Measurements from ENCODE around the gene ABCB7.
"Not testable (repeated sequence)": the region's sequence is repeated elsewhere in the genome, so short reads cannot be mapped to it uniquely, and the experiment has no call there.

Gene ABCB7
- long read RNA-seq, full-length matches to known transcripts = 325 of 386 reads
- long read RNA-seq, partial matches to known transcripts = 27 of 386 reads
- long read RNA-seq, other reads (novel, unspliced or antisense) = 34 of 386 reads

DNA sequence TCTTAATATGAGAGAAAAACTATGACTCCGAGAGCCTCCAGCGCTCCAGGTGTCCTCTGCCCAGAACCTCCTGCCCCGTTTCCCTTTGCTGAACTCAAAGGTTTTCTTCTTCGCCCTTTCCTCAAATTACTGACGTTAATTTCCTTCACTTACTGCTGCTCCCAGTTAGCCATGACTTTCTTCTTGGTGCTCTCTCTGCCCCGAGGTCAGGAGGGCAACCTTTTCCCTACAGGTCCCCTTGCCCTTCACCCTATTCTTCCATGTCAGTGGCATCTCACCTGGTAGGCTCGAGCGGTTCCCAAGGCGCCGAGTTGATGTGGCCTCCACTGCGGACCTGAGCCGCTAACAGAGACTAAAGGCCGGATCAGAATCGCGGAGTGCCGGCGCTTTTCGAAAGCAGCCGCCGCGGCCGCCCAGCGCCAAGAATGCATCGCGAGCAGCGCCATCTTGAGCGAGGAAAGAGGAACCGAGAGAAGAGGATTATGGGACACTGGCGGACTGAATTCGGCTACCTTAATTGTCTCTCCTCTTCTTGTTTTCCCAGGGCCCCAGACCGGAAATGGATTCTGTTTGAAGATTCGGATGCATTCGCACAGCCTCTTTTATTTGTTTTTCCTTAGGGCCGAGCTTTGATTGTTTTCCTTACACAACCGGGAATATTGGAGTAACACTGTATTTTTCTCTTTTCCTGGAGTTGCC is at the start of gene ABCB7:
ABCB7 (minus strand) TSS at position 457 of the 699 bp plus-strand sequence; CDS start at position 446, 11 bp downstream.
- Histone ChIP-seq H3K4me3 (replicated peaks; ENCODE audit: insufficient read depth, low read length) (peak within 1 kb of the TSS; percentile 60), H3K27me3 (ENCODE audit: insufficient read depth, poor library complexity, severe bottlenecking) (no peaks in the 10 kb centered on the region), H3K27ac (replicated peaks) (peak within 1 kb of the TSS; percentile 87)
- DNase-seq (ENCODE audit: low read depth in 1 of 2, low spot score in 1 of 2) = peak; percentile 32 to 65
- TF ChIP-seq, protein P1, sequence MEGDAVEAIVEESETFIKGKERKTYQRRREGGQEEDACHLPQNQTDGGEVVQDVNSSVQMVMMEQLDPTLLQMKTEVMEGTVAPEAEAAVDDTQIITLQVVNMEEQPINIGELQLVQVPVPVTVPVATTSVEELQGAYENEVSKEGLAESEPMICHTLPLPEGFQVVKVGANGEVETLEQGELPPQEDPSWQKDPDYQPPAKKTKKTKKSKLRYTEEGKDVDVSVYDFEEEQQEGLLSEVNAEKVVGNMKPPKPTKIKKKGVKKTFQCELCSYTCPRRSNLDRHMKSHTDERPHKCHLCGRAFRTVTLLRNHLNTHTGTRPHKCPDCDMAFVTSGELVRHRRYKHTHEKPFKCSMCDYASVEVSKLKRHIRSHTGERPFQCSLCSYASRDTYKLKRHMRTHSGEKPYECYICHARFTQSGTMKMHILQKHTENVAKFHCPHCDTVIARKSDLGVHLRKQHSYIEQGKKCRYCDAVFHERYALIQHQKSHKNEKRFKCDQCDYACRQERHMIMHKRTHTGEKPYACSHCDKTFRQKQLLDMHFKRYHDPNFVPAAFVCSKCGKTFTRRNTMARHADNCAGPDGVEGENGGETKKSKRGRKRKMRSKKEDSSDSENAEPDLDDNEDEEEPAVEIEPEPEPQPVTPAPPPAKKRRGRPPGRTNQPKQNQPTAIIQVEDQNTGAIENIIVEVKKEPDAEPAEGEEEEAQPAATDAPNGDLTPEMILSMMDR (IDR thresholded peaks at IDR 0.05; ENCODE audit: insufficient read depth, low read length) = no peak
- TF ChIP-seq POLR2AphosphoS5 (IDR thresholded peaks at IDR 0.05; ENCODE audit: low read depth) (peak; percentile 39; the same call in 1 of the 2 replicates), SPI1 (IDR thresholded peaks at IDR 0.05; ENCODE audit: borderline replicate concordance, low read depth) (peak; percentile 72; the same call in 1 of the 2 replicates), GABPA (IDR thresholded peaks at IDR 0.05; ENCODE audit: low read depth) (no peak), REST (IDR thresholded peaks at IDR 0.05; ENCODE audit: insufficient replicate concordance, low read depth) (peak; percentile 72)

- H3K27me3 ChIP-seq (ENCODE audit: insufficient read depth, poor library complexity, severe bottlenecking); DNase-seq (ENCODE audit: low read depth in 1 of 2, low spot score in 1 of 2); H3K27ac ChIP-seq (replicated peaks); H3K4me3 ChIP-seq (replicated peaks; ENCODE audit: insufficient read depth, low read length): not testable (repeated sequence)
Measured at GRCh38 chrX:75188415-75189206, 32.5 kb upstream of the ABCB7 start.

DNA sequence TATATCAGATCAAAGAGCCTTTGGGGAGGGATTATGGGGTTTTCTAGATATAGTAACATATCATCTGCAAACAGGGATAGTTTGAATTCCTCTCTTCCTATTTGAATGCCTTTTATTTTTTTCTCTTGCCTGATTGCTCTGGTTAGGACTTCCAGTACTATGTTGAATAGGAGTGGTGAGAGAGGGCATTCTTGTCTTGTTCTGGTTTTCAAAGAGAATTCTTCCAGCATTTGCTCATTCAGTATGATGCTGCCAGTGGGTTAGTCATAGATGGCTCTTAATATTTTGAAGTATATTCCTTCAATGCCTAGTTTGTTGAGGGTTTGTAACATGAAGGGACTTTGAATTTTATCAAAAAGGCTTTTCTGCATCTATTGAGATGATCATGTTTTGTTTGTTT is 25.6 kb upstream of the ABCB7 start:
- no peak overlapping the region for H3K4me3 ChIP-seq (replicated peaks; ENCODE audit: insufficient read depth, low read length)
- DNase-seq (ENCODE audit: low read depth in 1 of 2, low spot score in 1 of 2) = no peak
- TF ChIP-seq, protein P1 (IDR thresholded peaks at IDR 0.05; ENCODE audit: insufficient read depth, low read length) = no peak
- no peak for TF ChIP-seq REST (IDR thresholded peaks at IDR 0.05; ENCODE audit: insufficient replicate concordance, low read depth)
- no peak for TF ChIP-seq GABPA (IDR thresholded peaks at IDR 0.05; ENCODE audit: low read depth)
- no peak for TF ChIP-seq SPI1 (IDR thresholded peaks at IDR 0.05; ENCODE audit: borderline replicate concordance, low read depth)
- no peak for TF ChIP-seq POLR2AphosphoS5 (IDR thresholded peaks at IDR 0.05; ENCODE audit: low read depth)
- H3K27me3 ChIP-seq (ENCODE audit: insufficient read depth, poor library complexity, severe bottlenecking) = no peaks in the 10 kb centered on the region
- no peak overlapping the region for H3K27ac ChIP-seq (replicated peaks)

DNA sequence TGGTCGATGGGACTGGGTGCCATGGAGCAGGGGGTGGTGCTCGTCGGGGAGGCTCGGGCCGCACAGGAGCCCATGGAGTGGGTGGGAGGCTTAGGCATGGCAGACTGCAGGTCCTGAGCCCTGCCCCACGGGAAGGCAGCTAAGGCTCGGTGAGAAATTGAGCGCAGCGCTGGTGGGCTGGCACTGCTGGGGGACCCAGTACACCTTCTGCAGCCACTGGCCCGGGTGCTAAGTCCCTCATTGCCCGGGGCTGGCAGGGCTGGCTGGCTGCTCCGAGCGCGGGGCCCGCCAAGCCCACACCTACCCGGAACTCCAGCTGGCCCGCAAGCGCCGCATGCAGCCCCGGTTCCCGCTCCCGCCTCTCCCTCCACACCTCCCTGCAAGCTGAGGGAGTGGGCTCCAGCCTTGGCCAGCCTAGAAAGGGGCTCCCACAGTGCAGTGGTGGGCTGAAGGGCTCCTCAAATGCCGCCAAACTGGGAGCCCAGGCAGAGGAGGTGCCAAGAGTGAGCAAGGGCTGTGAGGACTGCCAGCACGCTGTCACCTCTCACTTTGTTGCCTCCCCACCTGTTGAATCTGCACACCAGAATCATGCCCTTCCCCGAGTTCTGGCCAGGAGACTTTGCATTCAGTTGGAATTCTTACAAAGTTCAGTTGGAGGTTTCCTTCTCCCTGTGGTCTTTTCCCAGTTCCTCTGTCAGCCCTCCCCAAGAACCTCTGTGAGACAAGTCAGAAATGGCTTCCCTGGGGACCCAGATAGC is 23.6 kb upstream of the ABCB7 start:
- H3K27ac ChIP-seq (replicated peaks); DNase-seq (ENCODE audit: low read depth in 1 of 2, low spot score in 1 of 2); H3K27me3 ChIP-seq (ENCODE audit: insufficient read depth, poor library complexity, severe bottlenecking); H3K4me3 ChIP-seq (replicated peaks; ENCODE audit: insufficient read depth, low read length): not testable (repeated sequence)

DNA sequence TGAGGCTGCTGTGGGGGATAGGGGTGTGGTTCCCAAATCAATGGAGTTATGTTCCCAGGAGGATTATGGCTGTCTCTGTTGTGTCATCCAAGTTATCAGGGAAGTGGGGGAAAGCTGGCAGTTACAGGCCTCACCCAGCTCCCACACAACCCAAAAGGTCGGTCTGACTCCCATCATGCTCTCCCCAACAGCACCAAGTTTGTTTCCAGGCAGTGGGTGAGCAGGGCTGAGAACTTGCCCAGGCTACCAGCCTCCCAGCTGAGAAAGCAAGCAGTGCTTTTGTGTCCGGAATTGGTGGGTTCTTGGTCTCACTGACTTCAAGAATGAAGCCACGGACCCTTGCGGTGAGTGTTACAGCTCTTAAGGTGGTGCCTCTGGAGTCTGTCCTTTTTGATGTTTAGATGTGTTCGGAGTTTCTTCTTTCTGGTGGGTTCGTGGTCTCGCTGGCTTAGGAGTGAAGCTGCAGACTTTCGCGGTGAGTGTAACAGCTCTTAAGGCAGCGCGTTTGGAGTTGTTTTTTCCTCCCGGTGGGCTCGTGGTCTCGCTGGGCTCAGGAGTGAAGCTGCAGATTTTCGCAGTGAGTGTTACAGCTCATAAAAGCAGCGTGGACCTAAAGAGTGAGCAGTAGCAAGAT is 16.3 kb upstream of the ABCB7 start:
- H3K27me3 ChIP-seq (ENCODE audit: insufficient read depth, poor library complexity, severe bottlenecking); H3K4me3 ChIP-seq (replicated peaks; ENCODE audit: insufficient read depth, low read length): not testable (repeated sequence)

More for the DNA sequence above, 16.3 kb upstream of the ABCB7 start:
- not testable (repeated sequence) for H3K27ac ChIP-seq (replicated peaks); DNase-seq (ENCODE audit: low read depth in 1 of 2, low spot score in 1 of 2)

All from HL-60 (cell line).